CD4-positive, alpha-beta T cell treated with Interleukin-6 at 100 ng/mL for 8 hours (primary cell): ENCODE results near the gene FXYD6.
"Not testable (repeated sequence)": the region's sequence is repeated elsewhere in the genome, so short reads cannot be mapped to it uniquely, and the experiment has no call there.

Experiments
- DNase-seq: peaks from one replicate; pipeline ENCODE4 v3.0.0-alpha.2; 2020; ENCODE audit warnings: mixed read lengths, low spot score

Gene FXYD6

GRCh38 chr11:117876341-117877119 lies at the start of gene FXYD6:
Gene FXYD6, minus strand, starts transcription at chr11:117876658. Its CDS starts 33,882 bp downstream, at chr11:117842776.
- no peak for DNase-seq

GRCh38 chr11:117926166-117926565 lies 49.7 kb upstream of the FXYD6 start:
- not testable (repeated sequence) for DNase-seq

- DNase-seq = no peak
These were observed 48.9 kb upstream of the FXYD6 start for GRCh38 chr11:117925198-117925925.

- DNase-seq = no peak
These were observed 48.2 kb upstream of the FXYD6 start for GRCh38 chr11:117924631-117925170.

- no peak for DNase-seq
These were observed 47.3 kb upstream of the FXYD6 start for GRCh38 chr11:117923773-117924172.

- no peak for DNase-seq
These were observed 46.8 kb upstream of the FXYD6 start for GRCh38 chr11:117923275-117923674.

- DNase-seq = no peak
These were observed 45.4 kb upstream of the FXYD6 start for GRCh38 chr11:117921893-117922292.

GRCh38 chr11:117921456-117921855 lies 45.0 kb upstream of the FXYD6 start:
- DNase-seq = no peak

GRCh38 chr11:117919781-117920221 lies 43.3 kb upstream of the FXYD6 start:
- no peak for DNase-seq

GRCh38 chr11:117919341-117919740 lies 42.9 kb upstream of the FXYD6 start:
- no peak for DNase-seq

GRCh38 chr11:117918366-117919255 lies 42.2 kb upstream of the FXYD6 start:
- DNase-seq = no peak

GRCh38 chr11:117917591-117918151 lies 41.2 kb upstream of the FXYD6 start:
- no peak for DNase-seq

- DNase-seq = no peak
These were observed 40.5 kb upstream of the FXYD6 start for GRCh38 chr11:117916956-117917355.

- DNase-seq = no peak
These were observed 39.3 kb upstream of the FXYD6 start for GRCh38 chr11:117915672-117916235.

- no peak for DNase-seq
These were observed 38.6 kb upstream of the FXYD6 start for GRCh38 chr11:117914991-117915618.

GRCh38 chr11:117914398-117914761 lies 37.9 kb upstream of the FXYD6 start:
- DNase-seq = no peak

- DNase-seq = no peak
These were observed 37.4 kb upstream of the FXYD6 start for GRCh38 chr11:117913736-117914397.

GRCh38 chr11:117912497-117912896 lies 36.0 kb upstream of the FXYD6 start:
- DNase-seq = no peak

GRCh38 chr11:117911694-117912093 lies 35.2 kb upstream of the FXYD6 start:
- no peak for DNase-seq

- no peak for DNase-seq
These were observed 34.6 kb upstream of the FXYD6 start for GRCh38 chr11:117910941-117911655.
